ENCODE data around the gene MYO10.

Gene MYO10

DNA sequence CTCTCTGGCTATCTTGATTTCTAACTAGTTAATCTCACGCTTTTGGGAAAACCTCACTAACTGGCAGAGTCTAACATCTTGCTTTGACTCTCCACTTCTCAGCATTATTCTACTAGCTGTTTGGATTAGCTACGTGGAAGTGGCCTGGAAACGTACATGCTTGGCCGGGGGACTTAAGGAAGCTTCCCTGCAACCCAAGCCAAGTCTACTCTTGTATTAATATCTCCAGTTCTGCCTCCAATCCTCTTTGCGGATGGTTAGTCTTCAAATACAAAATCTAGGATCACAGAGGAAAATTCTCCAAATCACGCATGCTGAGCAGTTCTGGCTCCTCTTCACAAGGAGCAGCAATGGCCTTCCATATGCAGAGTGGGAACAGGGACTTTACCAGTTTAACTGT is 267.5 kb downstream of the MYO10 start:
- Histone ChIP-seq H3K27ac (ENCODE audit: low read depth, low read length) (no peak overlapping the region), H3K27me3 (ENCODE audit: control insufficient read depth, insufficient read depth, low read length) (no peaks in the 10 kb centered on the region), H3K4me1 (ENCODE audit: control insufficient read depth, insufficient read depth, low read length) (no peaks in the 10 kb centered on the region), H3K36me3 (ENCODE audit: control insufficient read depth, insufficient read depth, low read length) (peaks cover 97% of the 10 kb centered on the region), H3K4me3 (ENCODE audit: low read depth, low read length) (no peak overlapping the region), H3K9me3 (ENCODE audit: control insufficient read depth, insufficient read depth, low read depth, low read length) (no peaks in the 10 kb centered on the region), H3K9ac (ENCODE audit: low read length) (no peak overlapping the region)

DNA sequence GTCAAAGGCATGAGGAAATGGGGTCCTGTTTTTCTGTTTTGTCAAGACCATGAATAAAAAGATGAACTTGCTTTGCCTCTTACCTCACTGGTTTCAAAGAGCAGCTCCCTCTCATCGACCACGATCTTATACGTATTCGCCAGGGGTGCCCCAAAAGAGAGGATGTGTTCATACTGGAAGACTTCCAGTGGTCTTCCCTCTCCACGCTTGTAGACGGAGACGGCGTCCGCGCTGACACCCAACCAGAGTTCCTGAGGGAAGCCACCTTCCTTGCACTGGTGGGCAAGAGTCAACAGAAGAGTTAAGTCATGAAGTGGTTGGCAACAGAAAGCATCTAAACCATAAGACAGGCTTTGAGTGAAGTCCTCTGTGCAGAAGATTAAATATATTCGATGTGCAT is 267.9 kb downstream of the MYO10 start:
- no peak overlapping the region for H3K9ac ChIP-seq (ENCODE audit: low read length)
- no peaks in the 10 kb centered on the region for H3K27me3 ChIP-seq (ENCODE audit: control insufficient read depth, insufficient read depth, low read length)
- H3K4me3 ChIP-seq (ENCODE audit: low read depth, low read length) = no peak overlapping the region
- no peaks in the 10 kb centered on the region for H3K9me3 ChIP-seq (ENCODE audit: control insufficient read depth, insufficient read depth, low read depth, low read length)
- no peaks in the 10 kb centered on the region for H3K4me1 ChIP-seq (ENCODE audit: control insufficient read depth, insufficient read depth, low read length)
- no peak overlapping the region for H3K27ac ChIP-seq (ENCODE audit: low read depth, low read length)
- H3K36me3 ChIP-seq (ENCODE audit: control insufficient read depth, insufficient read depth, low read length) = peaks cover 93% of the 10 kb centered on the region

GRCh38 chr5:16666883-16667398 is 269.1 kb downstream of the MYO10 start:
- H3K27me3 ChIP-seq (ENCODE audit: control insufficient read depth, insufficient read depth, low read length) = no peaks in the 10 kb centered on the region
- no peak overlapping the region for H3K4me3 ChIP-seq (ENCODE audit: low read depth, low read length)
- H3K36me3 ChIP-seq (ENCODE audit: control insufficient read depth, insufficient read depth, low read length) = peaks cover 81% of the 10 kb centered on the region
- H3K9me3 ChIP-seq (ENCODE audit: control insufficient read depth, insufficient read depth, low read depth, low read length) = no peaks in the 10 kb centered on the region
- H3K9ac ChIP-seq (ENCODE audit: low read length) = no peak overlapping the region
- H3K27ac ChIP-seq (ENCODE audit: low read depth, low read length) = no peak overlapping the region
- no peaks in the 10 kb centered on the region for H3K4me1 ChIP-seq (ENCODE audit: control insufficient read depth, insufficient read depth, low read length)

- Histone ChIP-seq H3K36me3 (ENCODE audit: control insufficient read depth, insufficient read depth, low read length) (peaks cover 74% of the 10 kb centered on the region), H3K9ac (ENCODE audit: low read length) (no peak overlapping the region), H3K9me3 (ENCODE audit: control insufficient read depth, insufficient read depth, low read depth, low read length) (no peaks in the 10 kb centered on the region), H3K4me1 (ENCODE audit: control insufficient read depth, insufficient read depth, low read length) (no peaks in the 10 kb centered on the region), H3K27me3 (ENCODE audit: control insufficient read depth, insufficient read depth, low read length) (no peaks in the 10 kb centered on the region), H3K4me3 (ENCODE audit: low read depth, low read length) (no peak overlapping the region), H3K27ac (ENCODE audit: low read depth, low read length) (no peak overlapping the region)
Observed at GRCh38 chr5:16666130-16666882, 269.8 kb downstream of the MYO10 start.

DNA sequence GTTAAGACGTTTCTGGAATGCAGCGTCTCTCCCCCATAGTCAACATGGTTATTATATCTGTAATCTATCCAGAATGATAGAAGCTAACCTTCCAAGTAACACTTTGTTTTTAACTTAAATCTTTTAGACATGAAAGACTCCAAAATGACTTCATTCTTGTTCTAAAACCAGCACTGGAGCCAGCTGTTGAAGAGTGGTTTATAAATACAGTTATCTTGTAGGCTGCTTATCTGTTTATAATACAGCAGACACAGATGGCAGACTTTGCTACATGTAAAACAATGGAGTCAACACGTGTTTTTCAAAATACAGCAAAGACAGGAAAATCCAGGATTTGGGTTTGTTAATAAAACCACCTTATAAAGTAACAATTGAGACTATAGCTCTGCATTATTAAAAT is 270.5 kb downstream of the MYO10 start:
- H3K9ac ChIP-seq (ENCODE audit: low read length) = no peak overlapping the region

DNA sequence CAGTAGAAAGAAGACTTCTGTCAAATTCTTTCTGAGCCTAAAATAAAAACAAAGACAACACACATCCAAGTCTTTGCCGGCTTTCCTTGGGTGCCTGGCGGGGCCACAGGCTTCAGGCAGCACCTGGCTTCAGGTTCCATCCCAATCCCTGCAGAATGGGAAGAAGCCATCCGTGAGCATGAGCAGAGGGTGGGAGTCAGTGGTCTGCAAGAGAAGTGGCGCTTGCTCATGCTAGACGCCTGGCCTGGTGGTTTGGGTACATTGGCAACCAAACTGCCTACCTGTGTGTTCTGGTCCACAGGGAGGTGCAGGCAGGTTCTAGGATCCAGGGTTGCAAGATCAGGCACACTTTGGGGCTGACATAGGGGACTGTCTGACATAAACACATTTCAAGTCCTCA is 271.7 kb downstream of the MYO10 start:
- H3K4me1 ChIP-seq (ENCODE audit: control insufficient read depth, insufficient read depth, low read length) = no peaks in the 10 kb centered on the region
- no peak overlapping the region for H3K9ac ChIP-seq (ENCODE audit: low read length)
- no peak overlapping the region for H3K4me3 ChIP-seq (ENCODE audit: low read depth, low read length)
- H3K27ac ChIP-seq (ENCODE audit: low read depth, low read length) = no peak overlapping the region
- H3K27me3 ChIP-seq (ENCODE audit: control insufficient read depth, insufficient read depth, low read length) = no peaks in the 10 kb centered on the region
- peaks cover 55% of the 10 kb centered on the region for H3K36me3 ChIP-seq (ENCODE audit: control insufficient read depth, insufficient read depth, low read length)
- no peaks in the 10 kb centered on the region for H3K9me3 ChIP-seq (ENCODE audit: control insufficient read depth, insufficient read depth, low read depth, low read length)

More for the DNA sequence above, 270.5 kb downstream of the MYO10 start:
- Histone ChIP-seq H3K4me1 (ENCODE audit: control insufficient read depth, insufficient read depth, low read length) (no peaks in the 10 kb centered on the region), H3K4me3 (ENCODE audit: low read depth, low read length) (no peak overlapping the region), H3K36me3 (ENCODE audit: control insufficient read depth, insufficient read depth, low read length) (peaks cover 67% of the 10 kb centered on the region), H3K9me3 (ENCODE audit: control insufficient read depth, insufficient read depth, low read depth, low read length) (no peaks in the 10 kb centered on the region), H3K27ac (ENCODE audit: low read depth, low read length) (no peak overlapping the region), H3K27me3 (ENCODE audit: control insufficient read depth, insufficient read depth, low read length) (no peaks in the 10 kb centered on the region)

DNA sequence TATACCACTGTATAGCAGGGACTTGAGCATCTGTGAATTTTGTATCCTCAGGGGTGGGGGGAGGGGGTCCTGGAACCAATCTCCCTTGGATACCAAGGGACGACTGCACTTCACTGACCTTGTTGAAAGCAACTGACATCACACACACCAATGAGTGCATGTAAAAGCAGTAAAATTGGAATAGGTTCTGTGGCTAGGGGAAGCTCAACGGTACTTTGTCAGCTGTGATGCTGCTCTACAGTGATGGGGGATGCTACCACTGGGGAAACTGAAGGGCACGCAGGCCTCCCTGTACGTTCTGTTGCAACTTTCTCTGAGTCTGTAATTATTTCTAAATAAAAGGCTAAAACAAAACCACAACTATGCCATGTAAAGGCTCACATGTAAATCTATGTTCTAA is 272.2 kb downstream of the MYO10 start:
- Histone ChIP-seq H3K4me1 (ENCODE audit: control insufficient read depth, insufficient read depth, low read length) (no peaks in the 10 kb centered on the region), H3K9me3 (ENCODE audit: control insufficient read depth, insufficient read depth, low read depth, low read length) (no peaks in the 10 kb centered on the region), H3K27ac (ENCODE audit: low read depth, low read length) (no peak overlapping the region), H3K4me3 (ENCODE audit: low read depth, low read length) (no peak overlapping the region), H3K9ac (ENCODE audit: low read length) (no peak overlapping the region), H3K36me3 (ENCODE audit: control insufficient read depth, insufficient read depth, low read length) (peaks cover 50% of the 10 kb centered on the region), H3K27me3 (ENCODE audit: control insufficient read depth, insufficient read depth, low read length) (no peaks in the 10 kb centered on the region)

DNA sequence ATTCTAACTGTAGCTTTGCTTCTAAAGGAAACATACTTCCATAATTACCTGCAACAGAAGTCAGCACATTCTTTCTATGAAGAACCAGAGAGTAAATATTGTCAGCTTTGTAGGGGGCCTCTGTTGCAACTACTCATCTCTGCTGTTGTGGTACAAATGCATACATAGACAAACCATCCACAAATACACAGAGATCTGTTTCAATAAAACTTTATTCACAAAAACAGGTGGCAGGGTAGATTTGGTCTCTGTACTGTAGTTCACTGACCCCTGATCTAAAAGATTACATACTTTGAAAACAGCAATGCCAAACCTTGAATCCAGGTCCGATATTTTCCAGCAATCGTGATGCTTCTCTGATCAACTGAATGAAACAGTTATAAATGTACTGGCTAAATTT is 274.4 kb downstream of the MYO10 start:
- H3K4me3 ChIP-seq (ENCODE audit: low read depth, low read length) = no peak overlapping the region
- H3K9ac ChIP-seq (ENCODE audit: low read length) = no peak overlapping the region
- H3K4me1 ChIP-seq (ENCODE audit: control insufficient read depth, insufficient read depth, low read length) = no peaks in the 10 kb centered on the region
- no peak overlapping the region for H3K27ac ChIP-seq (ENCODE audit: low read depth, low read length)
- H3K36me3 ChIP-seq (ENCODE audit: control insufficient read depth, insufficient read depth, low read length) = peaks cover 29% of the 10 kb centered on the region
- H3K9me3 ChIP-seq (ENCODE audit: control insufficient read depth, insufficient read depth, low read depth, low read length) = no peaks in the 10 kb centered on the region
- no peaks in the 10 kb centered on the region for H3K27me3 ChIP-seq (ENCODE audit: control insufficient read depth, insufficient read depth, low read length)

GRCh38 chr5:16660982-16661381 is 275.1 kb downstream of the MYO10 start:
- no peaks in the 10 kb centered on the region for H3K27me3 ChIP-seq (ENCODE audit: control insufficient read depth, insufficient read depth, low read length)

DNA sequence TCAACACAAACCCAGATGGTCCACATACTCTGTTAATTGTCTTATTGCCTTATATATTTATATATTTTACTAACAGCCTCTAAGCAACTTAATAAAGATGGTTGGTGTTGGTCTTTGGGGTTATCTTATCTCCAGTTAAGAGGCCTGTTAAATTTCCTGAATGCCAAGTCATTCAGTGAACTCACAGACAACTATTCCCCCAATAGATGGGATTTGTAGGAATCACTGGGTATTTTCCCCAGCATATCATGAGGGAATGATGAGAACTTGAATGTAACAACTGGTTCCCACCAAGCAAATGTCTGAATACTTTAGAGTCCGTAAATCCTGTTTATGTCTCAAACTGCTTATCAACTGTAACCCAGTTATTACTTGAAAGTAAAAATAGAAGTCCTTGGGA is 276.6 kb downstream of the MYO10 start:
- Histone ChIP-seq H3K4me1 (ENCODE audit: control insufficient read depth, insufficient read depth, low read length) (no peaks in the 10 kb centered on the region), H3K27me3 (ENCODE audit: control insufficient read depth, insufficient read depth, low read length) (no peaks in the 10 kb centered on the region), H3K27ac (ENCODE audit: low read depth, low read length) (no peak overlapping the region), H3K9ac (ENCODE audit: low read length) (no peak overlapping the region), H3K9me3 (ENCODE audit: control insufficient read depth, insufficient read depth, low read depth, low read length) (no peaks in the 10 kb centered on the region), H3K4me3 (ENCODE audit: low read depth, low read length) (no peak overlapping the region), H3K36me3 (ENCODE audit: control insufficient read depth, insufficient read depth, low read length) (peaks cover 9% of the 10 kb centered on the region; the same call in 1 of the 2 replicates)

More at GRCh38 chr5:16660982-16661381, 275.1 kb downstream of the MYO10 start:
- Histone ChIP-seq H3K4me1 (ENCODE audit: control insufficient read depth, insufficient read depth, low read length) (no peaks in the 10 kb centered on the region), H3K27ac (ENCODE audit: low read depth, low read length) (no peak overlapping the region), H3K4me3 (ENCODE audit: low read depth, low read length) (no peak overlapping the region), H3K9ac (ENCODE audit: low read length) (no peak overlapping the region), H3K9me3 (ENCODE audit: control insufficient read depth, insufficient read depth, low read depth, low read length) (no peaks in the 10 kb centered on the region), H3K36me3 (ENCODE audit: control insufficient read depth, insufficient read depth, low read length) (peaks cover 22% of the 10 kb centered on the region)

DNA sequence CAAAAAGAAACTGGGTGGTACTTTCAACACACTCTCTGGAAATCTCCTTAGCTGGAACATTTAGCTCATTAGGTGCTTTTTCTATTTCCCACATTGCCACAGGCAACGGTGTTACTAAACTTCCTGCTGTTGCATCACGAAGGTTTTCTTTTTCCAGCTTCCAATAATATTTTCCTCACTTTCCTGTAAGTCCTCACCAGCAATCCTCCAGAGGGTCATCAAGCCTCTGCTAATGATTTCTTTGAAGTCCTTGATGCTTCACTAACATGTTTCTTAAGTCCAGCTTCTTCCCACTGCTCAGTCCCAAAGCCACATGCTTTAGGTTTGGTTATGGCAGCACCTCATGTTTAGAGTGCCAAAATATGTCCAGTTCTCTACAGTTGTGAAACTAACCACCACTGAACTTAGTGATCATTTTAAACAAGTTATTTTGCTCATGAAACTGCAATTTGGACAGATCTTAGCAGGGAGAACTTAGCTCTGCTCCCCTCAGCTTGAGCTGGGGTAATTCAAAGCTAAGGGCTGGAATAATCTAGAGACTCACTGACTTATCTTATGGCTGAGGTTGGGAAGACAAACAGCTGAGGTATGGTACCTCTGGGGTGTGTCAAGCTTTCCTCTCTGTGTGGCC is 279.4 kb downstream of the MYO10 start:
- no peak overlapping the region for H3K4me3 ChIP-seq (ENCODE audit: low read depth, low read length)
- no peaks in the 10 kb centered on the region for H3K9me3 ChIP-seq (ENCODE audit: control insufficient read depth, insufficient read depth, low read depth, low read length)
- no peaks in the 10 kb centered on the region for H3K4me1 ChIP-seq (ENCODE audit: control insufficient read depth, insufficient read depth, low read length)
- no peak overlapping the region for H3K27ac ChIP-seq (ENCODE audit: low read depth, low read length)
- H3K27me3 ChIP-seq (ENCODE audit: control insufficient read depth, insufficient read depth, low read length) = no peaks in the 10 kb centered on the region
- H3K9ac ChIP-seq (ENCODE audit: low read length) = no peak overlapping the region
- H3K36me3 ChIP-seq (ENCODE audit: control insufficient read depth, insufficient read depth, low read length) = no peaks in the 10 kb centered on the region

All from HUES6 (cell line).